HCT116 (cell line): ENCODE data around the gene PTPRF. TPM values are rescaled to one million over a fixed set of nuclear protein-coding genes. Genes with fewer than 3 reads are reported as not detected.

Source experiments
- ATAC-seq: fragments of 200-7000 bp; cut with Tn5 transposase; 2 replicates; pipeline ENCODE4 v1.9.1; 2020; ENCODE audit warnings: mild to moderate bottlenecking, moderate library complexity
- BruUV-seq: library from RNA; stranded (reverse); fragments of 400-500 nt; replicated peaks from 2 replicates; lab custom pipeline; 2021; lab: Mats Ljungman, UMichigan
- CTCF ChIA-PET: fragments of 300-600 bp; sonication (Branson Sonifier 250); formaldehyde crosslinking; loops from one replicate; lab custom pipeline; 2021; ENCODE audit warnings: antibody characterized with exemption; lab: Charles Lee
- POLR2A ChIA-PET: fragments of 300-600, 350-600 bp; sonication (Branson Sonifier 250); formaldehyde crosslinking; loops from one replicate; lab custom pipeline; 2021; ENCODE audit warnings: antibody characterized with exemption; lab: Charles Lee
- RAD21 ChIA-PET, 2 experiments: fragments of 300-600 bp; sonication (Branson Sonifier 250); formaldehyde crosslinking; loops; one replicate each; lab custom pipeline; 2023; ENCODE audit warnings: low total read pairs in 2 of 2; ENCODE audit not compliant: uncharacterized antibody in 2 of 2, unreplicated experiment in 2 of 2, low non-redundant PET in 1 of 2; lab: Charles Lee
- DNase-seq: peaks from one replicate; pipeline ENCODE4 v3.0.0-alpha.2; 2010; ENCODE audit warnings: low read depth, low spot score
- H2AFZ ChIP-seq: fragments of 200-600 bp; shearing (Covaris generic), sonication (generic); 2 replicates; pipeline ENCODE4 v1.6.1; 2017; ENCODE audit warnings: low read depth, mixed run types, mixed read lengths, antibody characterized with exemption, low read length; ENCODE audit not compliant: poor library complexity, severe bottlenecking
- H3K27ac ChIP-seq: 2 replicates; pipeline ENCODE4 v1.5.1; 2012; ENCODE audit warnings: low read depth, low read length
- H3K27me3 ChIP-seq: fragments of 200-600 bp; sonication (generic); 2 replicates; pipeline ENCODE4 v1.6.1; 2016; ENCODE audit warnings: mixed run types, low read length, mixed read lengths; ENCODE audit not compliant: insufficient read depth
- H3K36me3 ChIP-seq, 2 experiments: fragments of 200-500 bp in 1 of 2; fragments of 200-600 bp in 1 of 2; sonication (Bioruptor generic) in 1 of 2; sonication (generic) in 1 of 2; 2 replicates each; pipeline versions ENCODE4 v1.5.1 to v1.6.1; 2014 to 2016; ENCODE audit warnings: low read length in 2 of 2, inconsistent platforms in 1 of 2, mixed read lengths in 1 of 2, mixed run types in 1 of 2; ENCODE audit not compliant: insufficient read depth in 2 of 2, control insufficient read depth in 1 of 2
- H3K4me1 ChIP-seq, 2 experiments: fragments of 200-600 bp in 1 of 2; sonication (generic) in 1 of 2; 2 replicates each; pipeline versions ENCODE4 v1.5.1 to v1.6.1; 2012 to 2017; ENCODE audit warnings: low read length in 2 of 2, inconsistent platforms in 1 of 2, mild to moderate bottlenecking in 1 of 2, mixed read lengths in 1 of 2, mixed run types in 1 of 2, moderate library complexity in 1 of 2; ENCODE audit not compliant: insufficient read depth in 2 of 2, control insufficient read depth in 1 of 2
- H3K4me2 ChIP-seq: fragments of 200-600 bp; sonication (generic); 2 replicates; pipeline ENCODE4 v1.6.1; 2017; ENCODE audit warnings: mixed run types, low read length, mixed read lengths
- H3K4me3 ChIP-seq, 2 experiments: fragments of 200-600 bp in 1 of 2; sonication (generic) in 1 of 2; replicated peaks in 1 of 2; 2 replicates each; pipeline ENCODE4 v1.5.1; 2011 to 2016; ENCODE audit warnings: low read length in 2 of 2, control low read depth in 1 of 2, low read depth in 1 of 2, mild to moderate bottlenecking in 1 of 2, mixed read lengths in 1 of 2, mixed run types in 1 of 2
- H3K79me2 ChIP-seq: fragments of 200-600 bp; sonication (generic); 2 replicates; pipeline ENCODE4 v1.6.1; 2017; ENCODE audit warnings: mild to moderate bottlenecking, mixed run types, low read length, moderate library complexity, mixed read lengths; ENCODE audit not compliant: insufficient read depth
- H3K9ac ChIP-seq: fragments of 200-600 bp; sonication (generic); 2 replicates; pipeline ENCODE4 v1.6.1; 2016; ENCODE audit warnings: low read length, mixed read lengths
- H3K9me2 ChIP-seq: fragments of 200-600 bp; sonication (generic), shearing (Covaris generic); 2 replicates; pipeline ENCODE4 v1.6.1; 2017; ENCODE audit warnings: mixed run types, mild to moderate bottlenecking, moderate library complexity; ENCODE audit not compliant: insufficient read depth
- H3K9me3 ChIP-seq, 2 experiments: fragments of 200-500 bp in 1 of 2; fragments of 200-600 bp in 1 of 2; sonication (Bioruptor generic) in 1 of 2; sonication (generic) in 1 of 2; 2 replicates each; pipeline ENCODE4 v1.6.1; 2014 to 2017; ENCODE audit warnings: low read length in 2 of 2, mixed read lengths in 2 of 2, inconsistent platforms in 1 of 2, low read depth in 1 of 2, mild to moderate bottlenecking in 1 of 2, mixed run types in 1 of 2, moderate library complexity in 1 of 2; ENCODE audit not compliant: control insufficient read depth in 1 of 2, insufficient read depth in 1 of 2
- H4K20me1 ChIP-seq: fragments of 200-600 bp; sonication (generic), shearing (Covaris generic); 2 replicates; pipeline ENCODE4 v1.6.1; 2017; ENCODE audit warnings: mixed run types, mild to moderate bottlenecking, moderate library complexity; ENCODE audit not compliant: insufficient read depth
- CBX3 ChIP-seq: IDR thresholded peaks from 2 replicates; pipeline ENCODE4 v1.6.1; 2012; ENCODE audit warnings: low read depth
- CEBPB ChIP-seq: IDR thresholded peaks from 2 replicates; pipeline ENCODE4 v1.6.1; 2012; ENCODE audit warnings: low read depth
- ELF1 ChIP-seq: IDR thresholded peaks from 2 replicates; pipeline ENCODE4 v1.6.1; 2012; ENCODE audit warnings: low read depth, borderline replicate concordance
- EZH2 ChIP-seq: fragments of 200-600 bp; sonication (generic); IDR thresholded peaks from 2 replicates; pipeline ENCODE4 v1.6.1; 2017; ENCODE audit warnings: antibody characterized with exemption, mixed run types
- FOSL1 ChIP-seq: IDR thresholded peaks from 2 replicates; pipeline ENCODE4 v1.6.1; 2012; ENCODE audit warnings: low read depth
- POLR2A ChIP-seq: IDR thresholded peaks from 2 replicates; pipeline ENCODE4 v1.7.0; 2011; ENCODE audit warnings: borderline replicate concordance; ENCODE audit not compliant: insufficient read depth, insufficient read length; ENCODE audit errors: extremely low read depth
- POLR2AphosphoS5 ChIP-seq: IDR thresholded peaks from 2 replicates; pipeline ENCODE4 v1.6.1; 2011; ENCODE audit warnings: mild to moderate bottlenecking, low read depth, low read length, moderate library complexity
- SIN3A ChIP-seq: IDR thresholded peaks from 2 replicates; pipeline ENCODE4 v1.6.1; 2012; ENCODE audit warnings: low read depth
- SP1 ChIP-seq: IDR thresholded peaks from 2 replicates; pipeline ENCODE4 v1.6.1; 2012; ENCODE audit warnings: low read depth
- intact Hi-C: fragments of 100-400 bp; cut with micrococcal nuclease; formaldehyde crosslinking; loops from 2 replicates; pipeline ENCODE4 v1.10.0; 2022
- total RNA-seq: library from RNA; stranded (reverse); gene quantifications from one replicate; pipeline ENCODE4 v1.2.1, GENCODE V29; 2021; ENCODE audit not compliant: unreplicated experiment
- TF ChIP-seq, protein P1 (sequence below): IDR thresholded peaks from 2 replicates; pipeline ENCODE4 v1.6.1; 2012
- TF ChIP-seq, protein P2 (sequence below), 3 experiments: fragments of 200-600 bp in 1 of 3; sonication (generic) in 1 of 3; IDR thresholded peaks in 2 of 3; conservative IDR thresholded peaks in 1 of 3; 2 replicates each; pipeline ENCODE4 v1.5.1; 2012 to 2017; ENCODE audit warnings: low read depth in 2 of 3, low read length in 2 of 3, antibody characterized with exemption in 1 of 3, borderline replicate concordance in 1 of 3, control low read depth in 1 of 3, mild to moderate bottlenecking in 1 of 3, mixed read lengths in 1 of 3, mixed run types in 1 of 3, moderate library complexity in 1 of 3; ENCODE audit not compliant: insufficient read depth in 1 of 3
- TF ChIP-seq, protein P3 (sequence below): IDR thresholded peaks from 2 replicates; pipeline ENCODE4 v1.6.1; 2011; ENCODE audit warnings: mild to moderate bottlenecking, low read length, moderate library complexity; ENCODE audit not compliant: insufficient replicate concordance; ENCODE audit errors: extremely low read depth
- TF ChIP-seq, protein P4 (sequence below): IDR thresholded peaks from 2 replicates; pipeline ENCODE4 v1.6.1; 2012

PTPRF gene
- total RNA-seq, 1 experiment from 2014 or later, result 224 TPM

DNA sequence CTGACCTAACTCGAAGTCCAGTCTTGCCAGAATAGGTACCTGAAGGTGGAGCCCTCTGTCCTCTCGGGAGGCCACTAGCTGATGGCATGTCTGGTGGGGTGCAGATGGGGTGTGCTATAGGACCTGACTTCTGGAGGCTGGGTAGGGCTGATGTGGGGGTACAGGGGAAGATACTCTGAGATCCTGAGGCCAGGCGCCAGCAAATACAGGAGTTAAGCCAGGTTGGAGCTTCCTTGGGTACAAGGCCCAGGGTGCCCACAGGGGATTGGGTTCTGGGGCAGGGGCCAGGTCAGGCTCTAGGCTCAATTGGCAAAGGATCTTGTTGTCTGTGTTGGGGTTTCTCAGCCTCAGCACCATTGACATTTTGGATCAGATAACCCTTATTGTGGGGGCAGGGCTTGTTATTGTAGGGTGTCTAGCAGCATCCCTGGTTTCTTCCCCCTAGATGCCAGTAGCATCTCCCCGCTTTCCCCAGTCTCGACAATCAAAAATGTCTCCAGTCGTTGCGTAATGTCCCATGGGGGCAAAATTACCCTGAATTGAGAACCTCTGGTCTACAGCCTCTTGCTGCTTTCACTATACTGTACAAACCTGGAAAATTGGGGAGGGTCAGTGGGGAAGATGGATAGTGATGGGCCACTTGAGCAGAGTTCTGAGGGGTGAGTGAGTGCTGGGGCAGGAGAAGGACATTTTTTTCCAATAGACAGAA lies 9.2 kb downstream of the PTPRF start:
- Histone ChIP-seq H3K4me3 (no peak overlapping the region), H3K27me3 (no peaks in the 10 kb centered on the region), H3K4me2 (no peak overlapping the region), H2AFZ (no peak overlapping the region), H4K20me1 (peaks cover 6% of the 10 kb centered on the region; the same call in 1 of the 2 replicates), H3K36me3 (peaks cover 16 to 49% of the 10 kb centered on the region in 2 experiments; a peak in 3 of 4 replicates), H3K79me2 (peaks cover 99% of the 10 kb centered on the region), H3K27ac (no peak overlapping the region), H3K9me3 (no peaks in the 10 kb centered on the region), H3K9me2 (no peaks in the 10 kb centered on the region), H3K9ac (no peak overlapping the region), H3K4me1 (peaks cover 14 to 49% of the 10 kb centered on the region in 2 experiments; a peak in 3 of 4 replicates)
- ChIA-PET RAD21 (no interaction called here), POLR2A (no interaction called here), CTCF (no interaction called here)
- DNase-seq (no peak), ATAC-seq (no peak)
- BruUV-seq, result no TSS peak
- intact Hi-C loops, result no loop called here
- TF ChIP-seq, protein P1, sequence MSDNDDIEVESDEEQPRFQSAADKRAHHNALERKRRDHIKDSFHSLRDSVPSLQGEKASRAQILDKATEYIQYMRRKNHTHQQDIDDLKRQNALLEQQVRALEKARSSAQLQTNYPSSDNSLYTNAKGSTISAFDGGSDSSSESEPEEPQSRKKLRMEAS, result no peak
- TF ChIP-seq SIN3A (no peak), EZH2 (no peak), POLR2AphosphoS5 (no peak)
- TF ChIP-seq, protein P2, sequence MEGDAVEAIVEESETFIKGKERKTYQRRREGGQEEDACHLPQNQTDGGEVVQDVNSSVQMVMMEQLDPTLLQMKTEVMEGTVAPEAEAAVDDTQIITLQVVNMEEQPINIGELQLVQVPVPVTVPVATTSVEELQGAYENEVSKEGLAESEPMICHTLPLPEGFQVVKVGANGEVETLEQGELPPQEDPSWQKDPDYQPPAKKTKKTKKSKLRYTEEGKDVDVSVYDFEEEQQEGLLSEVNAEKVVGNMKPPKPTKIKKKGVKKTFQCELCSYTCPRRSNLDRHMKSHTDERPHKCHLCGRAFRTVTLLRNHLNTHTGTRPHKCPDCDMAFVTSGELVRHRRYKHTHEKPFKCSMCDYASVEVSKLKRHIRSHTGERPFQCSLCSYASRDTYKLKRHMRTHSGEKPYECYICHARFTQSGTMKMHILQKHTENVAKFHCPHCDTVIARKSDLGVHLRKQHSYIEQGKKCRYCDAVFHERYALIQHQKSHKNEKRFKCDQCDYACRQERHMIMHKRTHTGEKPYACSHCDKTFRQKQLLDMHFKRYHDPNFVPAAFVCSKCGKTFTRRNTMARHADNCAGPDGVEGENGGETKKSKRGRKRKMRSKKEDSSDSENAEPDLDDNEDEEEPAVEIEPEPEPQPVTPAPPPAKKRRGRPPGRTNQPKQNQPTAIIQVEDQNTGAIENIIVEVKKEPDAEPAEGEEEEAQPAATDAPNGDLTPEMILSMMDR (IDR thresholded peaks at IDR 0.05 in 2 of 3, conservative IDR thresholded peaks at IDR 0.05 in 1 of 3; ENCODE audit: borderline replicate concordance in 1 of 3, insufficient read depth in 1 of 3, low read depth in 2 of 3, low read length in 2 of 3), result no peak

- Histone ChIP-seq H3K9ac (no peak overlapping the region), H3K9me3 (no peaks in the 10 kb centered on the region), H2AFZ (no peak overlapping the region), H3K4me3 (no peak overlapping the region), H3K36me3 (peaks cover 16 to 49% of the 10 kb centered on the region in 2 experiments; a peak in 3 of 4 replicates), H4K20me1 (peaks cover 6% of the 10 kb centered on the region; the same call in 1 of the 2 replicates), H3K27ac (no peak overlapping the region), H3K79me2 (peaks cover 99% of the 10 kb centered on the region), H3K4me1 (peaks cover 20 to 49% of the 10 kb centered on the region in 2 experiments; a peak in 3 of 4 replicates), H3K9me2 (no peaks in the 10 kb centered on the region), H3K4me2 (no peak overlapping the region), H3K27me3 (no peaks in the 10 kb centered on the region)
- DNase-seq, result no peak
- no TSS peak for BruUV-seq
- POLR2A ChIA-PET, result no interaction called here
- ATAC-seq, result no peak
- intact Hi-C loops, result no loop called here
- CTCF ChIA-PET, result no interaction called here
- RAD21 ChIA-PET, result no interaction called here
- TF ChIP-seq, protein P1, result no peak
- no peak for TF ChIP-seq CBX3
- TF ChIP-seq, protein P3, sequence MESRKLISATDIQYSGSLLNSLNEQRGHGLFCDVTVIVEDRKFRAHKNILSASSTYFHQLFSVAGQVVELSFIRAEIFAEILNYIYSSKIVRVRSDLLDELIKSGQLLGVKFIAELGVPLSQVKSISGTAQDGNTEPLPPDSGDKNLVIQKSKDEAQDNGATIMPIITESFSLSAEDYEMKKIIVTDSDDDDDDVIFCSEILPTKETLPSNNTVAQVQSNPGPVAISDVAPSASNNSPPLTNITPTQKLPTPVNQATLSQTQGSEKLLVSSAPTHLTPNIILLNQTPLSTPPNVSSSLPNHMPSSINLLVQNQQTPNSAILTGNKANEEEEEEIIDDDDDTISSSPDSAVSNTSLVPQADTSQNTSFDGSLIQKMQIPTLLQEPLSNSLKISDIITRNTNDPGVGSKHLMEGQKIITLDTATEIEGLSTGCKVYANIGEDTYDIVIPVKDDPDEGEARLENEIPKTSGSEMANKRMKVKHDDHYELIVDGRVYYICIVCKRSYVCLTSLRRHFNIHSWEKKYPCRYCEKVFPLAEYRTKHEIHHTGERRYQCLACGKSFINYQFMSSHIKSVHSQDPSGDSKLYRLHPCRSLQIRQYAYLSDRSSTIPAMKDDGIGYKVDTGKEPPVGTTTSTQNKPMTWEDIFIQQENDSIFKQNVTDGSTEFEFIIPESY, result no peak
- TF ChIP-seq CEBPB, result no peak
- no peak for TF ChIP-seq FOSL1
- no peak for TF ChIP-seq SP1
- TF ChIP-seq POLR2A, result no peak
- TF ChIP-seq EZH2, result no peak
- TF ChIP-seq, protein P4, sequence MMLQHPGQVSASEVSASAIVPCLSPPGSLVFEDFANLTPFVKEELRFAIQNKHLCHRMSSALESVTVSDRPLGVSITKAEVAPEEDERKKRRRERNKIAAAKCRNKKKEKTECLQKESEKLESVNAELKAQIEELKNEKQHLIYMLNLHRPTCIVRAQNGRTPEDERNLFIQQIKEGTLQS, result no peak
- no peak for TF ChIP-seq ELF1
These were observed 10.0 kb downstream of the PTPRF start for GRCh38 chr1:43540653-43541071.
